Activated effector memory CD4-positive, alpha-beta T cell treated with Interleukin-2 at 50 U/mL for 16 hours (primary cell): ENCODE measurements around the gene DHTKD1.
"Not testable (repeated sequence)": the region's sequence is repeated elsewhere in the genome, so short reads cannot be mapped to it uniquely, and the experiment has no call there.

Experiments used
- DNase-seq: peaks from one replicate; pipeline ENCODE4 v3.0.0-alpha.2; 2020

Gene DHTKD1

DNA sequence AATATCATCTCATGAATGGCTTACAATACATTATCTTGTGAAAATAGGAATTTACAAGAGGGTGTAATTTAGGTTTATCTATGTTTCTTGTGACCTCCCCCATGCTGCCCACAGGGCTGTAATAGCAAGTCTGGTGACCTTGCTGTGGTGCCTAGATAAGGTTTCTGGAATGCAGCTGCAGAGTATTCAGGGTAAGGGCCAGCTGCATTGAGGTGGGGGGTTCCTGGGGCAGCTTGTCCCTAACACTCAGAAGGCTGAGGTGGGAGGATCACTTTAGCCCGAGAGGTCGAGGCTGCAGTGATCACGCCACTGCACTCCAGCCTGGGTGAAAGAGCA lies 5.3 kb upstream of the DHTKD1 start:
- DNase-seq: no peak

DNA sequence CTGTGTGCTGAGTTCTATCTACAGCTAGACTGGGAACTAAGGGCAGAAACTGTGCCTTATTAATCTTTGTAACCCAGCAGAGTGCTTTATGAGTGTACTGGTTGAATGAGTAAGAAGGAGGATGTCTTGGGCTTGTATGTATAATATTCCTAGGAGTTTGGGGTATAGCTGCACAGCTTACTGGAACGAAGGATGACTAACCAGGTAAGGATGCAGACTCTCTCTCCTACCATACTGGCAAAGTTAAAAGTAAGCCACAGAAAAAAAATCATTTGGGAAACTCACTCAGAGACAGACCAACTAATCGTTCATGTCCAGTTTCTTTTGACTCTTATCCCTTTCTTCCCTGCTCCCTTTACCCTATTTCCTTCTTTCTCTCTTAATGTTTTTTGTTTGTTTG lies 1.4 kb upstream of the DHTKD1 start:
- DNase-seq: no peak

DNA sequence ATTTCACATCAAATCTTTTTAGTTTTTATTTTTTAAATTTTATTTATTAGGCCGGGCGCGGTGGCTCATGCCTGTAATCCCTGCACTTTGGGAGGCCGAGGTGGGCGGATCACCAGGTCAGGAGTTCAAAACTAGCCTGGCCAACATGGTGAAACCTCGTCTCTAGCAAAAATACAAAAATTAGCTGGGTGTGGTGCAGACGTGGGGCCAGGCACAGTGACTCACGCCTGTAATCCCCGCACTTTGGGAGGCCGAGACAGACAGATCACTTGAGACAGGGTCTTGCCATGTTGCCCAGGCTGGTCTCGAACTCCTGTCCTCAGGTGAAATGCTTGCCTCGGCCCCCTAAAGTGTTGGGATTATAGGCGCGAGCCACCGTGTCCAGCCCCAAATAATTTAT lies 2.7 kb downstream of the DHTKD1 start:
- DNase-seq: not testable (repeated sequence)

DNA sequence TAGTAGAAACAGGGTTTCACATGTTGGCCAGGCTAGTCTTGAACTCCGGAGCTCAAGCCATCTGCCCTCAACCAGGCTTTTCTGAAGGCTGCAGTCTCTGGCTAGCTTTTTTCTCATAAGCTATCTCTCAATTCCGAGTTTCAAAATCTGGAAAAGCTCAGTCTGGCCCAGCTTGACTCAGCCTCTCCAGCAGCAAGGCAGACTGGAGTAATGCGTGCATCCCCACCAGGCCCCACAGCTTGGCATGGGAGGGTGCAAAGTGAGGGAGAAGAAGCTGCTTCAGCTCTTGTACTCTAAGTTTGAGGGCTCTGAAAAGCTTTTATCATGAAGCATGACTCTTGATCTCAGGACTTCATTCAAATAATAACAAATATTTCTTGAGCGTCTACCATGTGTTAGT lies 4.8 kb downstream of the DHTKD1 start:
- DNase-seq: no peak

DNA sequence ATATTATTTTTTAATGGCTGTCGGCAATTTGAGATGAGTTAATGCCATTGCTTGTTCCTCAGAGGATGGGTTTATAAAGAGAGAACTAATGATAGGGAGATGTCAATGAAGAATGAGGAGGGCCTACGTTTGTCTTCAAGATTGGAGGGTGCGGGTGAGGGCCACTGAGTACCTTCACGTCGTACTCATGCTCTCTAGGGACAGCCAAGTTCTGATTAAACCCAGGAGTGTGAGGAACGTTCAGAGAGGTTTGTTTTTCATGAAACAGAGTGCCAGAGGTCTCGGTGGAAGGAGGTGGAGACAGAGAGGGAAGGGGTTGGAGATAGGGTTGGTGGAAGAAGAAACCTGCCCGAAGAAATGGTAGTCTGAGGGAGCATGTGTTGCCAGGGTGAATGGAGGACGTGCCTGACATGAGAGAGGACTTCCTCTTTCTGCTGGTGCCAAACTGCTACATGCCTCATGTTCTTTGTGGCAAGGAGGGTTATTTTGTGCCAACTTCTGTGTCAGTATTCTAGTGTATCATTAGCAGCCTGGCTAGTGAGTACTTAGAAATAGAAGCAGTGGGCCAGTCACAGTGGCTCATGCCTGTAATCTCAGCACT lies 8.9 kb downstream of the DHTKD1 start:
- no peak for DNase-seq

DNA sequence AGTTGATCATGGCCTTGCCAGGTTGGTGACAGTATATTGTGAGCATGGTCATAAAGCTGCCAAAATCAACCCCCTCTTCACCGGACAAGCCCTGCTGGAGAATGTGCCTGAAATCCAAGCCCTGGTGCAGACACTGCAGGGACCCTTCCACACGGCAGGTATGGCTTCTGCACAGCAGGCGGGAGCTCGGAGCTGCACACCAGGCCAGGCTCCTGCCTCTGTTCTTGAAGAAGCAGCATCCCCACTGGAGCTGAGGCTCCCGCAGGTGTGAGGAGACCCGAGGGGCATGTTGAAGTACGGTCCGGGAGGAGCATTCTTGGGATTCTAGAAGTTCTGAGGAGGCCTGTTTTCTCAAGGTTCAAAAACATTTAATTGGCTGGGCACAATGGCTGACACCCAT lies 12.7 kb downstream of the DHTKD1 start:
- no peak for DNase-seq

DNA sequence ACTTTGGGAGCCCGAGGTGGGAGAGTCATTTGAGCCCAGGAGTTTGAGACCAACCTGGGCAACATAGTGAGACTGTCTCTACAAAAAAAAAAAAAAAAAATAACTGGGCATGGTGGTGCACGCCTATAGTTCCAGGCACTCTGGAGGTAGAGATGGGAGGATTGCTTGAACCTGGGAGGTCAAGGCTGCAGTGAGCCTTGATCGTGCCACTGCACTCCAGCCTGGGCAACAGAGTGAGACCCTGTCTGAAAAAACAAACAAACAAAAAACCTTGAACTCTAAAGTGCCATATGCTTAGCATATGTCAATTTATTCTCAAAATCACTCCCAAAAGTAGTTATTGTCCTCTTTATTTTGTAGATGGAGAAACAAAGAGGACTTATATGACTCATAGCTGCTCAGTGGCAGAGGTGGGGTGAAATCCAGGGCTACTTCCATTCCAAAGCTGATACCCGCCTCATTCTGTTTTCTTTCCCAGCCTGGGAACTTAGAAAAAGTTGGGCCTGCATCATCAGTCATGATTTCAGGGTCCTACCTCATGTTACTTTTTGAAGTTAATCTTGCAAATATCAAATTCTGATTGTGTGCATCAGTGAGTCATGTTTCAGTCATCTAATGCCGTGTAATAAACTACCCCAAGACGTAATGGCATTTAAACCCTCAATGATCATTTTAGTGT lies 13.3 kb downstream of the DHTKD1 start:
- no peak for DNase-seq

DNA sequence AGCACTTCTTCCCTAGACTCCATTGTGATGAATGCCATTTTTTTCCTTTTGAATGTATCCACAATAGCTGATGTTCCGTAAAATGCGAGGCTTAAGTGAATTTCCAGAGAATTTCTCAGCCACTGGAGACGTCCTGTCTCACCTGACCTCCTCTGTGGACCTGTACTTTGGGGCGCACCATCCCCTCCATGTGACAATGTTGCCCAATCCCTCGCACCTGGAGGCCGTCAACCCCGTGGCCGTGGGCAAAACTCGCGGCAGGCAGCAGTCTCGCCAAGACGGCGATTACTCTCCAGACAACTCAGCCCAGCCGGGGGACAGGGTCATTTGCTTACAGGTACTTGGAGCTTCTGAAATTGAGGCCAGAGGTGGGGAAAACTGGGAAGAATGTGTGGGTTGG lies 20.2 kb downstream of the DHTKD1 start:
- no peak for DNase-seq

DNA sequence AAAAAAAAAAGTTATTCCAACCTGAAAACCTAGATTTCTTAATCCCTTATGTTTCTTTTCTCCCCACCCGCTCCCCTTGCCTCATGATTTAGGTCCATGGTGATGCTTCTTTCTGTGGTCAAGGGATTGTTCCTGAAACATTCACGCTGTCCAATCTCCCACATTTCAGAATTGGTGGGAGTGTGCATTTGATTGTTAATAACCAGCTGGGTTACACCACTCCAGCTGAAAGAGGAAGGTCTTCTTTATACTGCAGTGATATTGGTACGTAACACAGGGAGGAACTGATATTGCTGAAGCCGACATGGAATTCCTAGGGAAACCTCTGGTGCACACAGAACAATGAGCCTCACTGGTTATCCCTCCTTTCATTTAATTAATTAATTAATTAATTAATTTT lies 22.7 kb downstream of the DHTKD1 start:
- no peak for DNase-seq

DNA sequence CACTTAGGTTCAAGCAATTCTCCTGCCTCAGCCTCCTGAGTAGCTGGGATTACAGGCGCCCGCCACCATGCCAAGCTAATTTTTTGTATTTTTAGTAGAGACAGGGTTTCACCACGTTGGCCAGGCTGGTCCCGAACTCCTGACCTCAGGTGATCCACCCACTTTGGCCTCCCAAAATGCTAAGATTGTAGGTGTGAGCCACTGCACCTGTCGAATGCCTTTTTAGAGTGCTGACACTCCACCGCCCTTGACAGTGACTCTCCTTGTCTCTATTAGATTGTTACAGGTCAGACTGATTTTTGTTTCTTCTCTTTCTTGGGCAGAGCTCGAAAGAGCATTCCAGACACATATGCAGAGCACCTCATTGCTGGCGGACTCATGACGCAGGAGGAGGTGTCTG lies 28.6 kb downstream of the DHTKD1 start:
- not testable (repeated sequence) for DNase-seq

DNA sequence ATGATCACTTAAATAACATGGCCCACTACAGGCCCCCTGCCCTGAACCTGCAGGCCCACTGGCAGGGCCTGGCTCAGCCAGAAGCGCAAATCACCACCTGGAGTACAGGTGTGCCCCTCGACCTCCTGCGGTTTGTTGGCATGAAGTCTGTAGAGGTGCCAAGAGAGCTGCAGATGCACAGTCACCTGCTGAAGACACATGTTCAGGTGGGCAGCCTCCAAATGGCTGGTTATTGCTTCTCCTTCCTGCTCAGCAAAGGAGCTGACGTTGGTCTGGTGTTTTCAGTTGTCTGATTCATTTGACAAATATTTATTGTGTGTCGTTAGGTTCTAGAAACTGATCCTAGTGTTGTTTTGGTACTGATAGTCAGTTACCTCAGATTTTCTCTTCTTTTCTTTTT lies 29.0 kb downstream of the DHTKD1 start:
- DNase-seq: no peak

DNA sequence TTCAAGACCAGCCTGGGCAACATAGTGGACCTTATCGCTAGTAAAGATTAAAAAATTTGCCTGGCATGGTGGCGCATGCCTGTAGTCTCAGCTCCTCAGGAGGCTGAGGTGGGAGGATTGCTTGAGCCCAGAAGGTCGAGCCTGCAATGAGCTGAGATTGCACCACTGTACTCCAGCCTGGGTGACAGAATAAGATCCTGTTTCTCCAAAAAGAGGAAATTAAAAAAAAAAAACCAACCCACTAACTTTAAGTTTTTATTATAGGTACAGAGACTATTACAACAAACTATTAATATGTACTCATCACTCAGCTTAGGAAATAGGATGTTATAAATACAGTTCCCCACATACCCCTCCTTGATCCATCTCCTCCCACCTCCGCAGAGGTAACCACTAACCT lies 30.2 kb downstream of the DHTKD1 start:
- no peak for DNase-seq

DNA sequence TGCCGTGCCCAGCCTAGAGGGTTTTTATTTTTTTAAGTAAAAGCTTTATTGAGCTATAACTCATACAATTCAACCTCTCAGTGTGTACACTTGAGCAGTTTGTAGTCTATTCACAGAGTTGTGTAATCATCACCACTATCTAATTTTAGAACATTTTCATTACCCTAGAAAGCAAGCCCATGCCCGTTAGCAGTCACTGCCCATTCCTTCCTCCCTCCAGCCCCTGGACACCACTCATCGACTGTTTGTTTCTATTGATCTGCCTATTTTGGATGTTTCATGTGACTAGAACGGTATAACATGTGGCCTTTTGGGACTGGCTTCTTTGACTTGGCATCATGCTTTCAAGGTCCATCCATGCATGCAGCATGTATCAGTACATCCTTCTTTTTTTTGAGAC lies 35.0 kb downstream of the DHTKD1 start:
- DNase-seq: no peak

DNA sequence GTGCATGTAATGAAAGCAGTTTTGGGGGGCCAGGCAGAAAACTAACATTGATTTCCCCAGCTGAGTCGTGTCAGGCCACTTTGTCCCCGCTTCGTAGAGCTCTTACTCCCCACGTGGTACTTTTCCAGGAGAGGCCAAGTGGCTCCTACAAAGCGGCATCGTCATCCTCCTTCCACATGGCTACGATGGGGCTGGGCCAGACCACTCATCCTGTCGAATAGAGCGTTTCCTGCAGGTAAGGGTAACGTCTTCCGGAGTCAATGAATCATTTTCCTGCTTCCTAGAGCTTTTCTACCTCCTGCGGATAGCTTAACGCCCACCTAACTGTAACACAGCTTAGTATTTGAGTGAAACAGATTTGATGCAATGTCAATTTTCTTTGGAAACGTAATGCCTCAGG lies 39.0 kb downstream of the DHTKD1 start:
- no peak for DNase-seq

DNA sequence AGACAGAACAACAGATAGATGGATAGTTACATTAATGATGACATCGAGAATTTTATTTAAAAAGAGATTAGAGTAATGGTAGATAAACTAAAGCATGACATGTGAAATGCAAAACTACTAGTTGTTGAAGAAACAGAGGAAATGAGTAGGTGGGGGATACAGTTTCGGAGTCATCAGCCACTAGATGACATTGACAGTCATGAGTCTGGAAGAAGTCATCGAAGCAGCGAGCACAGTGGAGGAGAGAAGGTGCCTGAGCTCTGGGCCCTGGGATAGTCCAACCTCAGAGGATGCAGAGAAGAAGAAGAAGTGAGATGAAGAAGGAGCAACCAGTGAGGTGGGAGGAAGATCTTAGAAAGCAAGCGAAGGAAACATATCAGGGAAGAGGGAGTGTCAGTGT lies 40.5 kb downstream of the DHTKD1 start:
- DNase-seq: no peak

DNA sequence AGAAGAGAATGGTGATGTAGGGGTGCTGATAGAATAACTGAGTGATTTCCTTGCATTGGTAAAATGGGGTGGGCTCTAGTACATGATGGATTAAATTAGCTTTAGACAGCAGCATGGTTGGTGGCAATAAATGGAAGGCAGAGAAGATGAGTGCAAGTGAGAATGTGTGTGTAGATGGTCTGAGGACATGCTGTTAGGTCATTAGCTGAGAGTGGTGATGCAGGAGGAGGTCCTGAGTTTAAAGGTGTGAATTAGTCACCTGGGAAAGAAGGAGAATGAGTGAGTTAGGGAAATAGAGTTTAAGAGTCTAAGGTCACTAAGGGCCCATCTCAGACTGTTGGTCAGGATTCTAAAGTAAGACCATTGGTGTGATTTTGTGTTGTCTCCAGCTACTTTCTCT lies 42.8 kb downstream of the DHTKD1 start:
- DNase-seq: no peak

DNA sequence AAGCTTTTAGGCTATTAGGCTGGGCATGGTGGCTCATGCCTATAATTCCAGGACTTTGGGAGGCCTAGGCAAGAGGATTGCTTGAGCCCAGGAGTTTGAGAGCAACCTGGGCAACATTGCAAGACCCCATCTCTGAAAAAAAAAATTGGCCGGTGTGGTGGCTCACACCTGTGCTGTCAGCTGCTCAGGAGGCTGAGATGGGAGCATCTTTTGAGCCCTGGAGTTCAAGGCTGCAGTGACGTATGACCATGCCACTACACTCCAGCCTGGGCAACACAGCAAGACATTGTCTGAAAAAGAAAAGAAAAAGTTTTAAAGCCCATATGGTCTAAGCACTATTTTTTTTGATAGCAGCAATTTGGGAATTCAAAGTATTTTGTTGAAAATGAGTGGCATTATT lies 44.9 kb downstream of the DHTKD1 start:
- no peak for DNase-seq

DNA sequence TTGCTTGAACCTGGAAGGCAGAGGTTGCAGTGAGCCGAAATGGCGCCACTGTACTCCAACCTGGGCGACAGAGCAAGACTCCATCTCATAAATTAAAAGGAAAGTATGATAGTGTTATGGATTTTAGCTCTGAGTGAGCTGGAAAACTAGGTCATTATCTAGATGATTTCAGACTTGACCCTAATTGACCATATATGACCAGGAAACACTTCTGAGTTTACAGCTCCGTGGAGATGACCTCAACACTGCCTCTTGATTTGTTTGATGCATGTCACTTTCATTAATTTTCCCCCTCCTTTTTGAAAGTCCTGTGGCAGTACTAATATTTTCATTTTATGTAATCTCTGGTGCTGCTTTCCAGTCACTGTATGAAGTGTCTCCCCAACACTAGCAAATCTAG lies 52.9 kb downstream of the DHTKD1 start:
- DNase-seq: no peak

DNA sequence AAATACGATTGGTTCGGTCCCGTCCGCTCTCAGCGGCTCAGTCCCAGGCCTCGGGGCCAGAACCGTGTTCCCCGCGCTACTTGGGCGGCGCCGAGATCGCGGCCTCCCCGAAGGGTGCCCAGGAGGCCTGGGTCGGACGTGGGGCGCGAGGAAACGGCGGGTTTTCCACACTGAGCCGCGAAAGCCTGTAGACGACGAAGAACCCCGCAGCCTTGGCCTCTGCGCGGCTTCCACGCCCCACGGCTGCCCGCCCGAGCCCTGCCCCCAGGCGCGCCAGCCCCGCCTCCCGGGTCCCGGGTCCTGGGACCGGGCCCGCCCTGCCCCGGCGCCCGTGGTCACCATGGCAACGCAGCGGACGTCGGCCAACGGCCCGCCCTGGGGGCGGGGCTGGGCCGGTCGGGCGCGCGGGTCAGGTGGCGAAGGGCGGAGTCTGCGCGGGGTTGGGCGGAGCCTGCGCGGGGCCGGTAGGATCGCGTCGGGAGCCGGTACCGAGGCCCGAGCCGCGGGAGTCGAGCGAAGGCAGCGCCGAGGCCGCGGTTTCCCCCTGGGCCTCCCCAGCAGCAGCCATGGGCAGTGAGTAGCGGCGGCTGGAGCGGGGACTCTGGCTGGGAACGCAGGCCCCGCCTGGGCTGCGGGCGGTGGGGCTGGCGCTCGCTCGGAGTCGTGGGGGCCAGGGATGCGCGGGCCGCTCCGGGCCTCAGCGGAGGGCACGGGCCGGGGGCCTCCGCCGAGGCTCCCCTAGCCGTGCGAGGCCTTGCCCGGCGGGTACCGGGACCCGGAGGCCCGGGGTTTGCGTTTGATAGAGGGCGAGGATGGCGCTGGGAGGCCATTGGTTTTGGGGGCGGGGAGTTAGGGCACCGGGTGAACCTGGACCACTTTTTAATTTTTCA lies 60.7 kb downstream of the DHTKD1 start, which contains the start of gene SEC61A2:
Gene SEC61A2 (plus strand): TSS at position 456 of the 890 bp plus-strand sequence. CDS start 111 bp downstream, at position 567.
- peak; percentile 97 for DNase-seq

DNA sequence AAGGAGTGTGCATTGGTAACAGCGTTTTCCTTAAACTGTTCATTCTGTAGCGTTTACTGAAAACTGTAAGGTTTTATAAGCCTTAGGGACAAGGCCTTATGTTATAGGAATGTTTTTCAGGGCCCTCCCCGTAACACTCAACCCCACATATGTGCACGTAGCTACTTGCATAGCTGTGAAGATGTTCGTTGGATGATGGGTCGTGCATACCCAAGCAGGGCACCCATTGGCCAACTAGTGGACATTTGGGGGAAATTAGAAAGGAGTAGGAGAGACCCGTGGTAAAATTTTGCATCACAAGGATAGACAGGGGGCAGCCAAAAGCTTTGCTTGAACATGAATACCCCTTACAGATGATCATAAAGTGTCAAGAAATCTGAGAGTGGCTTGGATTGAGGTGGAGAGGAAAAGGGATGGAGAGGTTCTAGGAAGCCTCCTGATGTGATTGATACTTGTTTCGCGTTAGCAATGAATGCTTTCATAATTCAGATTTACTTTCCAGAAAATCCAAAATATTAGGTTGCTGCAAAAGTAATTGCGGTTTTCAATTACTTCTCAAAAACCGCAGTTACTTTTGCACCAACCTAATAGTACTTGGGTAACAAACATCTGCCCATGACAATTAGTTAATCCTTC lies 61.6 kb downstream of the DHTKD1 start:
- no peak for DNase-seq

DNA sequence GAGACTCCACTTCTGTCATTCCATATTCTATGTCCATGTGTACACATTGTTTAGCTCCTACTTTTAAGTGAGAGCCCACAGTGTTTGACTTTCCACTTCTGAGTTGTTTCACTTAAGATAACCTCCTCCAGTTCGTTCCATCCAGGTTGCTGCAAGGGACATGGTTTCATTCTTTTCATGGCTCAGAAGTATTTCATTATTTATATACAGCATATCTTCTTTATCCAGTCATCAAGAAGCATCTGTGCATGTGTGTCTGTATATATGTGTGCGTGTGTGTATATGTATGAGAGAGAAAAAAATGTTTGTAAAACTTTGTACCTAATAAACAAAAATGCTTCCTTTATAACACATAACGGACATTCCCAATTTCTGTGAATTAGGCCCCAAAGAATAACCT lies 66.9 kb downstream of the DHTKD1 start:
- DNase-seq: no peak

DNA sequence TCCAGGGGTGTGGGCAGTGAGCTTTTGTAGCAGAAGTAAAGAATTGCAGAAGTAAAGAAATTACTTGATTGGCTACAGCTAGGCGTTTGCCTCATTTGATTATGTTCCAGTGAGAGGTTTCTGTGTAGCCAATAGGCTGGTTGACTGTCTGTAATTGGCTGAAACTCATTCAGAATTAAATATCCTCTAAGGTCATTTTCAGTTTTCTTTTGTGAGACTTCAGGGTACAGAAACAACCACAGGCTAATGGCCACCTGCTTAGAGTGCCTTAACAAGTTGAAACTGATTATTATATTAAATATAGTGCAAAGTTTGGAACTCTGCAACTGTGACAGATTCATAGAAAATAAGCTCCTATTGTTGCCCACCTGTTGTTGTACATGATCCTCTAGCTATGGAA lies 71.3 kb downstream of the DHTKD1 start:
- no peak for DNase-seq

DNA sequence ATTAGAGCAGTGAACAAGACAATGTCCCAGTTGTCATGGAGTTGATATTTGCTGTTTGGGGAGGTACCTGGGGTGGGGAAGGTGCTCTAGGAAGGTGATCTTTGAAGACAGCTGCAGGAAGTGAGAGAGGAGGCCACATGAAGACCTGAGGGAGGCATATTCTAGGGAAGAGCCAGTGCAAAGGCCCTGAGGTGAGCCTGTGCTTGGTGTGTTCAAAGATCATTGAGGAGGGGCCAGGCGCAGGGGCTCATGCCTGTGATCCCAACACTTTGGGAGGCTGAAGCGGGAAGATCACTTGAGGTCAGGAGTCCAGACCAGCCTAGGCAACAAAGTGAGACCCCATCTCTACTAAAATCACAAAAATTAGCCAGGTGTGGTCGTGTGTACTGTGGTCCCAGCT lies 75.8 kb downstream of the DHTKD1 start:
- DNase-seq: no peak

DNA sequence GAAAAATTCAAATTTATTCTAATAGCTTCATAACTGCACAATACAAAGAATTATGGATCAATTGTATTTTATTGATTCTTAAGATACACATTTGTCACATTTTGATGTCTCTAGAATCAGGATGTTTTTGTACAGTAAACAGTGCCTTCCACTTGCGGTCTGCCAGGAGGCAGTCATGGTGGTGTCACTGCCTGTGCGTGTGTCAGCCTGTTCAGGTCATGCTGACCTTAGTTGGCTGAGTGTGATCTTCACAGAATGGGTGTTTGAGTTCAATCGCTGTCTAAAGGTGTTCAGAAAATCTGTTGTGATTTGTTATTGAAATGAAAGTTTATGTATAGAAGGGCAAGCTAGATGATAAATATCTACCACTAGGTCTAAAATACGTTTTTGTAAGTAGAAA lies 81.4 kb downstream of the DHTKD1 start:
- no peak for DNase-seq
